ENCODE results near the gene PLA2G4B.

GRCh38 chr15:41850482-41851166 is 12.0 kb downstream of the PLA2G4B start:
- TF ChIP-seq TEAD4 (IDR thresholded peaks at IDR 0.05) (no peak), REST (IDR thresholded peaks at IDR 0.05; ENCODE audit: low read depth) (no peak), CREB1 (IDR thresholded peaks at IDR 0.05; ENCODE audit: low read depth) (no peak), MAX (IDR thresholded peaks at IDR 0.05) (no peak), CEBPB (IDR thresholded peaks at IDR 0.05) (peak; percentile 88), TAF1 (IDR thresholded peaks at IDR 0.05; ENCODE audit: low read depth) (no peak), FOXM1 (IDR thresholded peaks at IDR 0.05; ENCODE audit: borderline replicate concordance, low read depth) (no peak), NFIC (IDR thresholded peaks at IDR 0.05) (no peak), EP300 (IDR thresholded peaks at IDR 0.05; ENCODE audit: borderline replicate concordance) (no peak), ZBTB7A (IDR thresholded peaks at IDR 0.05; ENCODE audit: low read depth) (no peak), EGR1 (IDR thresholded peaks at IDR 0.05) (no peak), RAD21 (IDR thresholded peaks at IDR 0.05; ENCODE audit: low read depth) (no peak), TCF12 (IDR thresholded peaks at IDR 0.05; ENCODE audit: low read depth) (no peak)
- TF ChIP-seq, protein P1, sequence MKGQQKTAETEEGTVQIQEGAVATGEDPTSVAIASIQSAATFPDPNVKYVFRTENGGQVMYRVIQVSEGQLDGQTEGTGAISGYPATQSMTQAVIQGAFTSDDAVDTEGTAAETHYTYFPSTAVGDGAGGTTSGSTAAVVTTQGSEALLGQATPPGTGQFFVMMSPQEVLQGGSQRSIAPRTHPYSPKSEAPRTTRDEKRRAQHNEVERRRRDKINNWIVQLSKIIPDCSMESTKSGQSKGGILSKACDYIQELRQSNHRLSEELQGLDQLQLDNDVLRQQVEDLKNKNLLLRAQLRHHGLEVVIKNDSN (IDR thresholded peaks at IDR 0.05) = no peak
